HG02623 (cell line): Measurements from ENCODE around the gene ATP2A2.
"Not testable (repeated sequence)": the region's sequence is repeated elsewhere in the genome, so short reads cannot be mapped to it uniquely, and the experiment has no call there.

Source experiments
- ATAC-seq: cut with Tn5 transposase; IDR thresholded peaks from one replicate; pipeline ENCODE4 v1.9.1; 2021; ENCODE audit warnings: moderate library complexity; ENCODE audit not compliant: unreplicated experiment

ATP2A2 gene

GRCh38 chr12:110340261-110340660 lies 59.2 kb downstream of the ATP2A2 start:
- ATAC-seq: not testable (repeated sequence)

- no peak for ATAC-seq
Observed at GRCh38 chr12:110340706-110341105, 59.7 kb downstream of the ATP2A2 start.

GRCh38 chr12:110342157-110342556 lies 61.1 kb downstream of the ATP2A2 start:
- no peak for ATAC-seq

GRCh38 chr12:110343114-110343513 lies 62.1 kb downstream of the ATP2A2 start:
- no peak for ATAC-seq

GRCh38 chr12:110343736-110344555 lies 62.9 kb downstream of the ATP2A2 start:
- ATAC-seq: no peak

GRCh38 chr12:110344657-110345056 lies 63.6 kb downstream of the ATP2A2 start:
- ATAC-seq: no peak

- ATAC-seq: no peak
Observed at GRCh38 chr12:110345176-110345661, 64.2 kb downstream of the ATP2A2 start.

- no peak for ATAC-seq
Observed at GRCh38 chr12:110345963-110346362, 64.9 kb downstream of the ATP2A2 start.

GRCh38 chr12:110347767-110348166 lies 66.7 kb downstream of the ATP2A2 start:
- ATAC-seq: no peak

GRCh38 chr12:110348431-110349059 lies 67.5 kb downstream of the ATP2A2 start:
- no peak for ATAC-seq

GRCh38 chr12:110349096-110349495 lies 68.0 kb downstream of the ATP2A2 start:
- no peak for ATAC-seq

- ATAC-seq: no peak
Observed at GRCh38 chr12:110349514-110350151, 68.6 kb downstream of the ATP2A2 start.

- ATAC-seq: no peak
Observed at GRCh38 chr12:110351119-110351518, 70.1 kb downstream of the ATP2A2 start.

GRCh38 chr12:110352401-110352800 lies 71.4 kb downstream of the ATP2A2 start:
- no peak for ATAC-seq

- no peak for ATAC-seq
Observed at GRCh38 chr12:110353211-110353965, 72.3 kb downstream of the ATP2A2 start.

- ATAC-seq: no peak
Observed at GRCh38 chr12:110354172-110354780, 73.2 kb downstream of the ATP2A2 start.

GRCh38 chr12:110355073-110355472 lies 74.0 kb downstream of the ATP2A2 start:
- ATAC-seq: no peak

- not testable (repeated sequence) for ATAC-seq
Observed at GRCh38 chr12:110358384-110359097, 77.5 kb downstream of the ATP2A2 start.

GRCh38 chr12:110361216-110361615 lies 80.2 kb downstream of the ATP2A2 start:
- no peak for ATAC-seq
